MM.1S (cell line): ENCODE results near the gene ITPR1.

Source experiments
- EZH2phosphoT487 ChIP-seq: fragments of 300-600 bp; sonication (generic); IDR thresholded peaks from 2 replicates; pipeline ENCODE4 v1.6.1; 2018; ENCODE audit warnings: antibody characterized with exemption, low read length
- TF ChIP-seq, protein P1 (sequence below): fragments of 300-600 bp; sonication (generic); IDR thresholded peaks from 2 replicates; pipeline ENCODE4 v1.5.1; 2016; ENCODE audit warnings: antibody characterized with exemption, low read length, mixed read lengths

DNA sequence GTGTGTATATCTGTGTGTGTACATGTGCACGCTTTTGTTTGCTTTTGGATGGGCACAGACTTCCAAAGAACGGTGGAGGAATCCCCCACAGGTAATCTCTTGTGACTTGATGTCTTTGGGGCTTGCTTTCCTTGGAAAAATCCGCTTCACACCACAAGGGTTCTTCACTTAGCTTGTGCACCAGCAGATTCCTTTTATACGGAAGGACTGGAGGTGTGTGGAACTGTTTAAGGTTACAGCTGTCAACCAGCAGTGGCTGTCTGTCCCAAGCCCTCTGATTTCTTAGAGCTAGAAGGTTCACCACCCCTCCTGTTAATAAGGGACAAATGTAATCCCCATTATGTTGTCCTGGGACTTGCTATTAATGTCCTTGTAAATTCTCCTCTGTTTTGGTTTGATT is 193.5 kb downstream of the ITPR1 start:
- TF ChIP-seq, protein P1, sequence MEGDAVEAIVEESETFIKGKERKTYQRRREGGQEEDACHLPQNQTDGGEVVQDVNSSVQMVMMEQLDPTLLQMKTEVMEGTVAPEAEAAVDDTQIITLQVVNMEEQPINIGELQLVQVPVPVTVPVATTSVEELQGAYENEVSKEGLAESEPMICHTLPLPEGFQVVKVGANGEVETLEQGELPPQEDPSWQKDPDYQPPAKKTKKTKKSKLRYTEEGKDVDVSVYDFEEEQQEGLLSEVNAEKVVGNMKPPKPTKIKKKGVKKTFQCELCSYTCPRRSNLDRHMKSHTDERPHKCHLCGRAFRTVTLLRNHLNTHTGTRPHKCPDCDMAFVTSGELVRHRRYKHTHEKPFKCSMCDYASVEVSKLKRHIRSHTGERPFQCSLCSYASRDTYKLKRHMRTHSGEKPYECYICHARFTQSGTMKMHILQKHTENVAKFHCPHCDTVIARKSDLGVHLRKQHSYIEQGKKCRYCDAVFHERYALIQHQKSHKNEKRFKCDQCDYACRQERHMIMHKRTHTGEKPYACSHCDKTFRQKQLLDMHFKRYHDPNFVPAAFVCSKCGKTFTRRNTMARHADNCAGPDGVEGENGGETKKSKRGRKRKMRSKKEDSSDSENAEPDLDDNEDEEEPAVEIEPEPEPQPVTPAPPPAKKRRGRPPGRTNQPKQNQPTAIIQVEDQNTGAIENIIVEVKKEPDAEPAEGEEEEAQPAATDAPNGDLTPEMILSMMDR, result no peak
- TF ChIP-seq EZH2phosphoT487, result no peak
